GM23338 (cell line): ENCODE data around the gene MYO3B.

Source experiments
- CREB1 ChIP-seq: fragments of 250-450 bp; sonication (Bioruptor Pico); IDR thresholded peaks from 2 replicates; pipeline ENCODE4 v1.5.0; 2020; ENCODE audit warnings: low read depth, mild to moderate bottlenecking, moderate library complexity
- CTCF ChIP-seq, 2 experiments: fragments of 200-600 bp in 1 of 2; sonication (generic) in 1 of 2; conservative IDR thresholded peaks; 2 replicates each; pipeline versions ENCODE4 v1.5.1 to v1.6.1; 2016 to 2017; ENCODE audit warnings: antibody characterized with exemption in 2 of 2, low read depth in 2 of 2, mild to moderate bottlenecking in 2 of 2, moderate library complexity in 1 of 2
- ETS1 ChIP-seq: IDR thresholded peaks from 2 replicates; pipeline ENCODE4 v1.6.1; 2016; ENCODE audit warnings: antibody characterized with exemption
- EZH2 ChIP-seq: fragments of 200-600 bp; sonication (generic); IDR thresholded peaks from one replicate; pipeline ENCODE4 v1.8.0; 2017; ENCODE audit warnings: antibody characterized with exemption, mild to moderate bottlenecking, low read depth; ENCODE audit not compliant: unreplicated experiment
- EZH2phosphoT487 ChIP-seq: fragments of 200-600 bp; sonication (generic); IDR thresholded peaks from one replicate; pipeline ENCODE4 v1.8.1; 2018; ENCODE audit warnings: antibody characterized with exemption; ENCODE audit not compliant: unreplicated experiment
- JUNB ChIP-seq: IDR thresholded peaks from one replicate; pipeline ENCODE4 v1.6.1; 2016; ENCODE audit warnings: antibody characterized with exemption; ENCODE audit not compliant: unreplicated experiment
- NANOG ChIP-seq: IDR thresholded peaks from 2 replicates; pipeline ENCODE4 v1.6.1; 2016; ENCODE audit warnings: antibody characterized with exemption, borderline replicate concordance
- POLR2AphosphoS5 ChIP-seq: IDR thresholded peaks from 2 replicates; pipeline ENCODE4 v1.6.1; 2016; ENCODE audit warnings: antibody characterized with exemption, low read depth
- REST ChIP-seq: IDR thresholded peaks from one replicate; pipeline ENCODE4 v1.6.1; 2018; ENCODE audit warnings: antibody characterized with exemption; ENCODE audit not compliant: unreplicated experiment
- STAT1 ChIP-seq: IDR thresholded peaks from one replicate; pipeline ENCODE4 v1.6.1; 2016; ENCODE audit warnings: antibody characterized with exemption; ENCODE audit not compliant: unreplicated experiment
- ZNF114 ChIP-seq: fragments of 250-450 bp; sonication (Bioruptor Pico); IDR thresholded peaks from 2 replicates; pipeline ENCODE4 v1.5.0; 2020; ENCODE audit warnings: mild to moderate bottlenecking, moderate library complexity
- ZNF462 ChIP-seq: fragments of 250-450 bp; sonication (Bioruptor Pico); IDR thresholded peaks from 2 replicates; pipeline ENCODE4 v1.5.0; 2020; ENCODE audit warnings: mild to moderate bottlenecking, moderate library complexity

- TF ChIP-seq CTCF (conservative IDR thresholded peaks at IDR 0.05; ENCODE audit: low read depth in 2 of 2) (no peak), POLR2AphosphoS5 (no peak), EZH2phosphoT487 (no peak), EZH2 (no peak), CREB1 (no peak), ETS1 (no peak), JUNB (no peak), NANOG (no peak), REST (no peak), ZNF114 (CRISPR knock-in tag) (no peak), ZNF462 (no peak), STAT1 (no peak)
Measured at GRCh38 chr2:170248574-170249393, 70.8 kb downstream of the MYO3B start.
